GM18907 (cell line): ENCODE measurements around the gene KCNIP1.

Experiments
- ATAC-seq: cut with Tn5 transposase; IDR thresholded peaks from one replicate; pipeline ENCODE4 v1.9.1; 2021; ENCODE audit warnings: mild to moderate bottlenecking, moderate library complexity; ENCODE audit not compliant: unreplicated experiment

KCNIP1 gene

DNA sequence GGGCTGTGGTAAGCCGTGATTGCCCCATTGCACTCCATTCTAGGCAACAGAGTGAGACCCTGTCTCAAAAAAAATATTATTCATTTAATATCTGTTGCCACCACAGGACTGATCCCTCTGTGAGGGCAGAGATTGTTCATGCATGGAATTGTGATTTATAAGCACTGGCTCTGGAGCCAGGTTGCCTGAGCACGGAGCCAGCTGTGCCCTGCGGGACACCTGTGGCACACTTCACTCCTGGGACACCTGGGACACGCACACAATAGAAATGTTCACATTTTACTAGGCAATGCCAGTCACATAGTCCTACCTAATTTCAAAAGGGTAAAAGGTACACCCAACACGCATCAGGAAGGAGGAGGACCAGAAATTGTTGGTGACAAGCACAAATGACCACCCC, 196.7 kb downstream of the KCNIP1 start:
- ATAC-seq, result no peak

DNA sequence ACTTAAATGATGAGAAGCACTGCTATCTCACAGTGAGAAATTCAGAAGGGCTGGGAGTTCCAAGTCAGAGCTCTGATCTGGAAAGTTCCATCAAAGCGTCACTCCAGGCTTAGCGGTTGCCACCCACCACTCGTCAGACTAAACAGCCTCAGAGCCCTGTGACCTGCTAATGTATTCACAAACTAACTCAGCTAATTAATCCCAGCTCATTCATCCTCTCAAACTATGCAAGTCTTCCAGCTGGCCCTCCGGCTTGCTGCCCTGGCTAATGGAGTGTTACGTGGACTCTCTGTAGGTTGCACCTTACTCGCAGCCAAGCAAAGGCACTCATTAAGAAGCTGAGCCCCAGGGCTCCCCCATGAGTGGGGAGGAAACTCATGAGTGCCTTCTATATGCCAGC, 197.5 kb downstream of the KCNIP1 start:
- no peak for ATAC-seq

DNA sequence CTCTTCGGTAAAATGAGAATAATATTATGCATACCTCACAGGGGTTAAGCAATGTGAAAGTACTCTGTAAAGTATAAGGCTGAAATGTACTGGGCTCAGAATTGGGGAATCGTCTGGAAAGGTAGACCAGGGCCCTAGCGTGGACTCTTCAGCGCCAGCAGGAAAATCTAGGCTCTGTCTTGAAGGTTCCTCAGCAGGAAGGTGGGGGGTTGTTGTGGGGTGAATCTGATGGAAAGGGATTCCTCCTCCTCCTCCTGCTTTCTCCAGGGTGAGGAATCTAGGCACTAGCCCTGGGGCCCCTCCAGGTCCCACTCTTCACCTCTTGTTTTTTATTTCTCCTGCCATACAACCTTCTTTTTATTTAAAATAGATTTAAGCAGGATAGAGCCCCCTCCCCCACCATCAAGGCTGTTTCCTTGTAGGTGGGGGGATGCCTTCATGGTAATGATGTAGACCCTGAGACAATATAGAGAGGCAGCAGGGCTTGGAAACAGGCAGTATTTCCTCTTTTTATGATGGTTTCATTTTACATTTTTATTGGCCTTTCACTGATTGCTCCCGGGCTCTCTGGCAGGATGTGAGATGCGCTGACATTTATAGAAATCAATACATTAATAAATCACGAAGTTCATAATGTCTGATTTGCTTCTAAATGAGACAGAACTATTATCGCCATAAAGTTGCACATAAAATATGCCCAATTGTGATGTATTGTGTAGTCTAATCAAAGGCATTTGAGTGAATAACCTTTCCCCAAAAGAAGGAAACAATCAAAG, 200.8 kb downstream of the KCNIP1 start:
- no peak for ATAC-seq

DNA sequence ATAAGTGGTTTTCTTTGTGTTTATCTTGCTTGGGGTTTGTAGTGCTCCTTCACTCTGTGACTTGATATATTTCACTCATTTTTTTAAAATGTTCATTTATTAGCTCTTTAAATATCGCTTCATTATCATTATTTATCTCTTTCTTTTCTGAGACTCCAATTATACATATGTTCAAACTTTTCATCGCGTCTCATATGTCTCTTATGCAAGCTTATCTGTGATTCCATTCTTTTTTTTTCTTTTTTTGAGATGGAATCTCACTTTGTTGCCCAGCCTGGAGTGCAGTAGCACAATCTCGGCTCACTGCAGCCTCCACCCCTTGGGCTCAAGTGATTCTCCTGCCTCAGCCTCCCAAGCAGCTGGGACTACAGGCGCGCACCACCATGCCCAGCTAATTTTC, 205.8 kb downstream of the KCNIP1 start:
- no peak for ATAC-seq

DNA sequence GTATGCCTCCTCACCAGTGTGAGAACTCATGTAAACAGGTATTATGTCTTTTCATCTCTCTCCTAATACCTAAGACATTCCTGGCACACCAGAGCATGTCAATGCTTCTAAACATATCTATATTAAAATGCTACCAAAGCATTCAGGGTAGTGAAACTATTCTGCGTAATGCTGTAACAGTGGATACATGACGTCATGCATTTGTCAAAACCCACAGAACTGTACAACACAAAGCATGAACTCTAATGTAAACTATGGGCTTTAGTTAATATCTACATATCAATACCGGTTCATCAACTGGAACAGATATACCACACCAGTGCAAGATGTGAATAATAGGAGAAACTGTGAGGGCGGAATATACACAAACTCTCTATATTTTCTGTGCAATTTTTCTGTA, 207.5 kb downstream of the KCNIP1 start:
- no peak for ATAC-seq

DNA sequence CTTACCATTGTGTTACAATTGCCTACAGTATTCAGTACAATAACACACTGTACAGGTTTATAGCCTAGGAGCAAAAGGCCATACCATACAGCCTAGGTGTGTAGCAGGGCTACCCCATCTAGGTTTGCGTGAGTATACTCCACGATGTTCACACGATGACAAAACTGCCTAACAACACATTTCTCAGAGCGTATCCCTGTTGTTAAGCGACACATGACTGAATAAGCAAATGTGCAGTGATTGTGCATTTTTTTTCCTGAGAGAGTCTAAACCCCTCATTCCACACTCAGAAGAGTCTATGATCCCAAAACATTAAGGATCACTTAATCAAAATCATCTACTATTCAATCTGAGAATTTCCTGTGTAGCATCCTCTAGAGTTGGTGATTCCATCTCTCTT, 211.3 kb downstream of the KCNIP1 start:
- no peak for ATAC-seq

DNA sequence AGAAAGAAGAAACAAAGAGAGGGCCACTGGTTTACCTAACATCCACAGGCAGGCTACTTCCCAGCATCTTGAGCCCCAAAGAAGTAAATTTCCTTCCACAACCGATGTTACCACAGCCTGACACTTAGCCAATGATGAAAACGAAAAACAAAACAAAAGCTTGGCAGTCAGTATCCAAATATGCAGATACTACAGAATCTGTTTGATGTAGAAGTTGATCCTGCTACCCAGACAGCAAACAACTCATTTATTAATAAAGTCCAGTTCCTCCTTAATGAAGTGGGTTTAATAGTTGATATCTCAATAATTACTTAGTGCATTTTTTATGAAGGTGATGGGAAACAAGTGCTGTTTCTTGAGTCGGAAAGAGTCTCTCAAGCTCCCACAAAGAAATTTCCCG, 212.6 kb downstream of the KCNIP1 start:
- no peak for ATAC-seq

DNA sequence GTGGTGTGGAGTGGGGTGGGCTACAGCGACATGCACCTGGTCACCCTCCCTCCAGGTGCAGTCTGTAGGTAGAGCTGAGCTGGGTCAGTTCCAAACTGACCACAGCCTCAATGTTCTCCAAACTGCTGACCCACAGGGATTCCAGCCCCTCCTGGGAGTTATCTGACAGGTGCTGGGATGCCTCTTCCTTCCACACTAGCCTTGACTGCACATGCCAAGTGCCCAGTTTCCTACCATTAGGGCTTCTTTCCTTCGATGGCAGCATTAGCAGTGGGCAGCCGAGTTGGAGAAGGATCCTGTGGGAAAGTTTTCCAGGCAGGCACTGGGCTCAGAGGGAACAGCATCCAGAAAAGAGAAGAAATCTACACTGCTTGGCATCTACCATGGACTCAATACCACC, 215.7 kb downstream of the KCNIP1 start:
- no peak for ATAC-seq

DNA sequence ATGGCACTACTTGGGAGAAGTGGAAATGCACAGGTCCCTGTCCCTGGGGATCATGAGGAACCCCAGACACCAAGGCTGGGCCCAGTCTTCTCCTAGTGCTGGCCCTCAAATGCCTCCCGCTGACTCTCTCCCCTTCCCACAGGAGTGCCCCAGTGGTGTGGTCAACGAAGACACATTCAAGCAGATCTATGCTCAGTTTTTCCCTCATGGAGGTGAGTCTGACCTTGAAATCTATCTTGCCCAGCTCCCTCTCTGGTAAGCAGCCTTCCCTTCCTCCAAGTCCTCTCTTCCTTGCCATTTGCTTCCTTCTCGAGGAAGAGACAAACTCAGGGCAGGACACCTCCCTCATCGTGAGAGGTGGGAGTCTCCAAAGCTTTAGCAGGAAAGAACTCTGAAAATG, 216.4 kb downstream of the KCNIP1 start:
- no peak for ATAC-seq

DNA sequence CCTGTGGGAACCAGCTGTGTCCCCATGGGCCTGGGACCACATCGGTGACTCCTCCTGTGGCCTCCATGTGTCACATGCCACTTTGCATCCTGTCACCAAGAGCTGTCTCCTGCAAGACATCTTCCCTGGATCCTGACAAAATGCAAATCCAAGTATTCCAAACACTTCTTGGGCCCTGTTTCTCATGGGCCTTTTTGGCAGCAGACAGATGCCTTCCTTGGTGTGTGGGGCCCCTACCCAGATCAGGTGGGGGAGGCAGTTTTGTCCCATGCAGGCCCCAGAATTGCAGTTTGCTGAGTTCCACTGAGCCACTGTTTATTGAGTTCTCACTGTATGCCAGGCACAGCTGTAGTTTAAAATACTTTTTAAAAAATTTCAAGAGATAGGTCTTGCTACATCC, 217.2 kb downstream of the KCNIP1 start:
- no peak for ATAC-seq

DNA sequence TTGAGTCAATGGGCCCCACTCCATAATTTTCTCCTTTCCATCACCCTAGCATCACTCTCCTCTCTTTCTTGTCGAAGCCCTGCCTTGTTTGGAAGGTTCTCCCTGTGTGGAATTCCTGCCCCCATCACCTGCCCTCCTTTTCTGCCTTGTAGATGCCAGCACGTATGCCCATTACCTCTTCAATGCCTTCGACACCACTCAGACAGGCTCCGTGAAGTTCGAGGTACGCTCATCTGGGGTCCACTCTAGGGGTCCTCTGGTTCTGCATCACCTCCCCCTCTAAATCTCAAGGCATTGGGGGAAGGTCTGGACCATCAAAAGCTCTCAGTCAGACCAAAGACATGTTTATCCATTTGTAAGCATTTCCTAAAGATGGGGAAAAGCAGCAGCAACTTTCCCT, 217.9 kb downstream of the KCNIP1 start:
- no peak for ATAC-seq

DNA sequence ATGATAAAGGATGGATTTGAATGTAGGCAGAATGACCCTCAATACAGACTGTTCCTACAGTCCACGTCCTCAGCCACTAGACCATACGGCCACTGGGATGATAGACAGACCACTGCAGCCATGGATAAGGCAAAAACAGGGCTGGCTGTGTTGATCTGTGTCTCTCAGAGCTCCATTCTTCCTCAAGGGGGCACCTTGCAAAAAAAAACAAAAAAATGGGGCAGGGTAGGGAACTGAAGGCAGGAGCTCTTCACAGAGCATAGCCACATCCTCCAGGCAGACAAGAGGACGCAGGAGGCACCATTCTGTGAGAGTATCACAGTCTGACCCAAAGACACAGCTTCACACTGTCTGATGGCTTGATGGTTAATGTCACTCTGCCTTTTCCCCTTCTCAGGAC, 218.5 kb downstream of the KCNIP1 start:
- ATAC-seq, result no peak

DNA sequence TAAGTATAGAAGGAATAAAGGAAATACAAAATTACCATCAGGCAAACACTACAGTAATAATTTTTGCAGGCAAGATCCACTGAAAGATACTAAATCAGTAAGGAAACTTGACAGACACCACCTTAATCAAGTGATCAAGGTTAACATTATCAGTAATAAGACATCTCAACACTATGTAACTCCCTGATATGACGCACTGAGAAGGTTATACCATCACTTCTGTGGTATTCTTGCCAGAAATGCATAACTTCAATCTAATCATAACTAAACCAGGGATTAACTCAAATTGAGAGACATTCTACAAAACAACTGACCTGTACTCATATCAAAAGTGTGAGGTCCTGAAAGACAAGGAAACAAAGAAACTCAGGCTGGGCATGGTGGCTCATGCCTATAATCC, 227.2 kb downstream of the KCNIP1 start:
- no peak for ATAC-seq

DNA sequence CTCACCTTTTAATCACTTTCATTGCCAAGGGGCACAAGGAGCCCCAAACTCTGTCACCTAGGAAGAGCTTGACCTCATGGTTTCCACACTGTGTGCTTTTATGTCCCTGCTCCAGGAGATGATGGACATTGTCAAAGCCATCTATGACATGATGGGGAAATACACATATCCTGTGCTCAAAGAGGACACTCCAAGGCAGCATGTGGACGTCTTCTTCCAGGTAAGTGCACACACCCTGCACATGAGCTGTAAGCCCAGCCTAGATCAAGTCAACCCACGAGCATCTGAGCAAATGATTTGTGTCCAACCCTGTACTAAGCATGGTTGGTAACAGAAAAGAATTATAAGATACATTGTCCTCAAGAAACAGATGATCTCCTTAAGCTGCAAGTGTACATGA, 228.9 kb downstream of the KCNIP1 start:
- no peak for ATAC-seq

DNA sequence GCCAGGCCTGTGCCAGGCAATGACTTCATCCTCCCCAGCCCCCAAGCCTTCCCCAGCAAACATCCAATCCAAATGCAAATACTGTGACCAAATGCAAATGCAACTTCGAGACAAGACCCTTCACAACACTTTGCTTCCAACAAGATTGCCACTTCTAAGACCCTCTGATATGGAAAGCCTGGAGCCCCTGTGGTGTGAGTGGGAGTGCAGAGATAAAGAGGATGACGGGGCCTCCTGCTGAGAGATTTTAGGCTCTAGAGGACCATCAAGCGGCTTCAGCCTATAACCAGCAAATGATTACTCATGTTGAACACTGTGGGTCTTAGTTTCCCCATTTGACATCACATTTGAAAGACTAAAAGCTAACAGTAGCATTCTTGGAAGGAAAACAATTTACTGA, 233.1 kb downstream of the KCNIP1 start:
- no peak for ATAC-seq

DNA sequence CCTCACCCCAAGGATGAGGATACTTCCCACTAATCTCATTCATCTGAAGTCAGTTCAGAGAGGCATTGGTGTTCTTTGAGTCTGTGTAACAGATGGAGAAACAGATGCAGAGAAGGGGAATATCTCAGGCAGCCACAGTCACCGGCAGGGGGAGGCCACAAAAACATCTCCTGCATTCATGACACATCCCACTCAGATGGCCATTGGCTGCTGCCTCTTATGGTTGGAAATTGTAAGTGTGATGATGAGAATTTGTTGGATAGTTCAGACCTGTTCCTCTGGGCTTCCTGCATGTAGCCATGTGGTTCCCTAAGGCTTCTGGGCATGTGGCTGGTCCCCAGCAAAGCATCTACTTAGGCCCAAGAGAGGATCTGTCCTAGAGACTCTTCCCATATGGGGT, 233.8 kb downstream of the KCNIP1 start:
- no peak for ATAC-seq

DNA sequence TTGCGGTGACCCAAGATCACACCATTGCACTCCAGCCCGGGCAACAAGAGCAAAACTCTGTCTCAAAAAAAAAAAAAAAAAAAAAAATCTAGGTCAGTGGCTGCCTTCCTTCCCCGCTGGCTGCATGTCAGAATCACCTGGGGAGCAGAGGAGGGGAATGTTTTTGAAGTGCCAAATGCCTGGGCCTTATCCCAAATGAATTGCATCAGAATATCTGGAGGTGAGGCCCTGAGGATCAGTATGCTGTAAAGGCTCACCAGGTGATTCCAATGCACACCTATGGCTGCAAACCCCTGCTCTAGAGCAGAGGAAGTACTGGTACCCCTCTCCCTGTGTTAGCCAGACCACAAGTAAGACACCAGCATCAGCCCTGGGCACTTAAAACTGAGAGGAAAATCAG, 235.0 kb downstream of the KCNIP1 start:
- no peak for ATAC-seq

DNA sequence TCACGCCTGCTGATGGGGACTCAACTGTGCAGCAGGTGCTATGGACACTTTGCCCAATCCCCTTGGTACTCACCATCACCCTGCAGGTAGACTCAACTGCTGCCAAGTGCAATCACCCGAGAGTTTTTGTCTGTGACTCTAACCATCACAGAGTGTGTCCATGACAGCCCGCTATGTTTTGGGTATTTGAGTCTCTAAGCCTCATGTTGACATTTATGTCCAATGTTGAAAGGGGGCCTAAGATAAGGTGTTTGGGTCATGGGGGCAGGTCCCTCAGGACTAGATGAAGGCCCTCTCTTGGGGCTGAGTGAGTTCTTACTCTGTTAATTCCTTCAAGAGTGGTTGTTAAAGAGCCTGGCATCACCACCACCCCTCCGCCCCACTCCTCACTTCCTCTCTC, 235.6 kb downstream of the KCNIP1 start:
- ATAC-seq, result no peak

DNA sequence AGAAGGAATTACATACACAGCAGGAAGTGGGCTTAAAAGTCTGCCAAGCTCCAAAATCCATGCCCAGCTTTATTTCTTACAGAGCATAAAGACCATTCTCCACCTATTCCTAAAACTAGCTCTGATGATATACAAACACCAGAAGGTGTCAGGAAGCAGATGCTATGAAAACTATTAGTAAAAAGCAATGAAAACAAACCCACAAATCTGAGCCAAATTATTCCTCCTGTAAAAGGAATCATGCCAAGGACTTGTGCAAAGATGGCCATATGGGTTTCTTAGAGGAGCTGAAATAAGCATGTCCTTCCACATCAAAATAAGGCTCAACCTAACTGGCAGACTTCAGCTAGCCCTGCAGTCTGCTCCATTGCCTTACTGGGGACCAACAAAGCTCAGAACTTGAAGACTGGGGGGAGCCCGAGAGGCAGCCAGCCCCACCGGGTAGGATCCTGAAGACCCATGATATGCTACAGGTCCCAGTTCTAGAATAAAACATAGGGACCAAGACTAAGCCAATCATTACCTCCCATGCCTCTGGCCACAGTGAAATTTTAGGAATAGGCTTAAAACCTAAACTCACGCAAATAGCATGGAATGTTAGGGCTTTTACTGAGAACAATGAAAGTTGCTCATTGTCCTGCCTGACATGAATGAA, 236.9 kb downstream of the KCNIP1 start:
- ATAC-seq, result no peak

DNA sequence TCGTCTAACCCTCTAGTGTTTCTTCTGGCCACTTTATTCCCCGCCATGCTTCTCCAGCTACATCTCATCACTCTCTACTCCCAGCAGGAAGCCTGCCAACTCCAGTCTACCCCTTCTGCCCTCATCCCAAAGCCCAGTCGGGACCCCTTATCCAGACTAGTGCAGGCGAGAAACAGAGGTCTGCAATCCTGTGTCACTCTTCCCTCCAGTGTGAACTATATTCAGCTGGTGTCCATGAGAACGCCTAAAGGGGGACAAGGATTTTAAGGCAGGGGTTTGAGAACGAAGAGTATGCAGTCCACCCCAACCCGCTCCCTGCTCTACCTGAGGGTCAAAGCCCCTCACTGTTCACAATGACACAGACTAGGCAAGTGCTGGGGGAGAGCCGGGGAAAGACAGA, 238.0 kb downstream of the KCNIP1 start:
- no peak for ATAC-seq

DNA sequence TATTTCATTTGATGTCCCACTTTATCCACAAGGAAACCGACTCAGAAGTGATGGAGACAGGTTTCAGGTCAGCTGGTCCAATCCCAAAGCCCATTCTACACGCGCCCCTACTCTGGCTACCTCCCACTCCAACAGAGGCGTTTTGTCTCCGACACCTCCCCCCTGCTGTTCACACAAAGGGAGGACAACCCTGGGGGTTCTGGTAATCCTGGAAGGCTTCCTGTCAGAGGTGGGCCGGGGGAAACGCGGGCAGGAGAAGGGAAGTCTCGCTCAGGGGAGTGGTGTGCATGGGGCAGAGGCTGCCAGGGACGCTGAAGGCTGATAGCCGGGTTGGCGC, 240.0 kb downstream of the KCNIP1 start:
- ATAC-seq, result no peak

DNA sequence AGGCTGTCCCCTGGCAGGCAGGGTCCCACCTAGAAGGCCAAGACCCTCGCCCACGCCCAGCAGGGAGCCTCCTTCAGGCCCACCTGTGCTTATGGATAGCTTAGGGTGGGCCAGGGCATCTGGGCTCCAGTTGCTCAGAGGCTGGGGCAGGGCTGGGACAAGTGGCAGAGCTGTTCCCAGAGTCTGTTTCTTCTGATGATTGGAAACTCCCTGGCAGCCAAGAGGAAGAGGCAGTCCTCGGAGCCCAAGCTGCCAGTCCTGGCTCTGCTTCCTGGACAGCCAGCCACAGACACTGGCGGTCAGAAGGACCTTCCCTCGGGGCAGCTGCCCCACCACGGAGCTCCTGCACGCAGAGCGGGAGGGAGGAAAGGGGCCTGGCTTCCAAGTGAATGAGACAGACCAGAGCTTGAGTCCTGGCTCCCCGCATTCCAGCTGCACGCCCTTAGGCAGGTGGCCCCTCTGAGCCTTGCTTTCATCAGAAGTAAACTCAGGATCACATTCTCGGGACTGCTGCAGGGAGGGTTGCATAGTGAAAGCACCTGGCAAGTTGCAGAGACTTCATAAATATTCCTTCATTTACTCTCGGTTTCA, 241.8 kb downstream of the KCNIP1 start:
- ATAC-seq, result no peak
